K562 (cell line): ENCODE data around the gene SPON1. TPM values are rescaled to one million over a fixed set of nuclear protein-coding genes. Genes with fewer than 3 reads are reported as not detected.

Source experiments
- ATAC-seq: fragments of 200-7000 bp; cut with Tn5 transposase; 3 replicates; pipeline ENCODE4 v1.9.1; 2020; ENCODE audit warnings: moderate library complexity
- BruUV-seq: library from RNA; stranded (reverse); fragments of 400-500 nt; replicated peaks from 2 replicates; lab custom pipeline; 2021; lab: Mats Ljungman, UMichigan
- CTCF ChIA-PET: fragments of 300-600 bp; formaldehyde crosslinking; extraction: SDS; loops from one replicate; lab custom pipeline; 2021; ENCODE audit warnings: low intra/inter-chr PET ratio; lab: Yijun Ruan, JAX
- POLR2A ChIA-PET: fragments of 300-600, 350-650 bp; sonication (Branson Sonifier 250); formaldehyde crosslinking; extraction: SDS; loops from one replicate; lab custom pipeline; 2021; ENCODE audit warnings: antibody characterized with exemption, inconsistent platforms; lab: Yijun Ruan, JAX
- DNase-seq, 4 experiments: peaks; one replicate each; pipeline versions ENCODE4 v3.0.0 to v3.0.0-alpha.2; 2011 to 2018; ENCODE audit warnings: low spot score in 3 of 4, mixed read lengths in 3 of 4; ENCODE audit errors: extremely low read depth in 1 of 4
- FAIRE-seq: peaks from 2 replicates; lab custom pipeline; 2011; peaks lifted over from hg19 to GRCh38; lab: Jason Lieb, UNC
- H2AFZ ChIP-seq: 2 replicates; pipeline ENCODE4 v1.6.0; 2011; ENCODE audit warnings: low read depth, low read length, control low read depth, inconsistent platforms
- H3K27ac ChIP-seq: fragments of 200-600 bp; 3 replicates; pipeline ENCODE4 v1.8.0; 2011; ENCODE audit warnings: low read depth, mild to moderate bottlenecking, control low read depth, inconsistent platforms, low read length, moderate library complexity, mixed read lengths; ENCODE audit errors: extremely low read depth
- H3K27me3 ChIP-seq, 2 experiments: fragments of 300-600 bp in 1 of 2; 2 replicates in 1 of 2; 3 replicates in 1 of 2; pipeline versions ENCODE4 v1.6.0 to v1.8.0; 2011; ENCODE audit warnings: inconsistent platforms in 2 of 2, low read length in 2 of 2, mild to moderate bottlenecking in 1 of 2, mixed read lengths in 1 of 2, moderate library complexity in 1 of 2; ENCODE audit not compliant: control insufficient read depth in 2 of 2, insufficient read depth in 2 of 2
- H3K36me3 ChIP-seq: fragments of 300-600 bp; 3 replicates; pipeline ENCODE4 v1.8.0; 2011; ENCODE audit warnings: mild to moderate bottlenecking, low read length, inconsistent platforms; ENCODE audit not compliant: control insufficient read depth, insufficient read depth
- H3K4me1 ChIP-seq, 2 experiments: fragments of 200-600 bp in 1 of 2; replicated peaks in 1 of 2; 2 replicates in 1 of 2; 3 replicates in 1 of 2; pipeline versions ENCODE4 v1.5.1 to v1.8.0; 2011; ENCODE audit warnings: inconsistent platforms in 2 of 2, low read length in 2 of 2, mild to moderate bottlenecking in 1 of 2, mixed read lengths in 1 of 2, moderate library complexity in 1 of 2; ENCODE audit not compliant: control insufficient read depth in 2 of 2, insufficient read depth in 2 of 2
- H3K4me2 ChIP-seq: 2 replicates; pipeline ENCODE4 v1.6.1; 2011; ENCODE audit warnings: low read length, control low read depth, inconsistent platforms, mixed read lengths; ENCODE audit not compliant: insufficient read depth
- H3K4me3 ChIP-seq: fragments of 200-600 bp; sonication (generic), shearing (Covaris generic); 2 replicates; pipeline ENCODE4 v1.5.1; 2016; ENCODE audit warnings: control low read depth, inconsistent platforms
- H3K79me2 ChIP-seq: fragments of 200-600 bp; 3 replicates; pipeline ENCODE4 v1.8.0; 2011; ENCODE audit warnings: low read length, inconsistent platforms; ENCODE audit not compliant: control insufficient read depth, insufficient read depth
- H3K9ac ChIP-seq, 2 experiments: 2 replicates each; pipeline versions ENCODE4 v1.6.0 to v1.6.1; 2011; ENCODE audit warnings: low read depth in 2 of 2, low read length in 2 of 2, control low read depth in 1 of 2, inconsistent platforms in 1 of 2, mild to moderate bottlenecking in 1 of 2, mixed read lengths in 1 of 2; ENCODE audit not compliant: insufficient read depth in 1 of 2
- H3K9me1 ChIP-seq: one replicate; pipeline ENCODE4 v1.6.0; 2011; ENCODE audit warnings: inconsistent platforms, mild to moderate bottlenecking, low read length, moderate library complexity; ENCODE audit not compliant: control insufficient read depth, insufficient read depth
- H3K9me3 ChIP-seq: replicated peaks from 2 replicates; pipeline ENCODE4 v1.5.1; 2011; ENCODE audit warnings: low read depth, low read length, inconsistent platforms; ENCODE audit not compliant: control insufficient read depth, insufficient read depth
- H4K20me1 ChIP-seq: replicated peaks from 2 replicates; pipeline ENCODE4 v1.6.1; 2011; ENCODE audit warnings: low read length, inconsistent platforms, mixed read lengths; ENCODE audit not compliant: control insufficient read depth, insufficient read depth
- ETV5 ChIP-seq: sonication (generic); formaldehyde crosslinking; IDR thresholded peaks from 2 replicates; pipeline ENCODE4 v1.4.0; 2020; ENCODE audit warnings: low read depth, mild to moderate bottlenecking, missing genetic modification reagents
- MAFF ChIP-seq: IDR thresholded peaks from 2 replicates; pipeline ENCODE4 v1.6.1; 2012; ENCODE audit warnings: low read length, improper control_type of control experiment
- TGIF2 ChIP-seq: sonication (generic); formaldehyde crosslinking; IDR thresholded peaks from 2 replicates; pipeline ENCODE4 v1.8.1; 2022; ENCODE audit warnings: mild to moderate bottlenecking, missing genetic modification reagents, moderate library complexity
- U2AF2 ChIP-seq: fragments of 200-400 bp; formaldehyde crosslinking; optimal IDR thresholded peaks from 2 replicates; pipeline ENCODE3; 2017; ENCODE audit warnings: low read depth, mild to moderate bottlenecking, low read length
- ZKSCAN1 ChIP-seq: fragments of 150-350 bp; IDR thresholded peaks from 2 replicates; pipeline ENCODE4 v1.6.1; 2016; ENCODE audit warnings: low read depth, low read length
- ZNF24 ChIP-seq: fragments of 450-650 bp; IDR thresholded peaks from 2 replicates; pipeline ENCODE4 v1.6.1; 2016
- WGBS: fragments of 100-300 bp; shearing (Covaris generic); methylation state at CpG from one replicate; pipeline ENCODE4 v1.1.6; 2016; ENCODE audit warnings: low coverage, mixed read lengths; ENCODE audit not compliant: insufficient coverage; ENCODE audit errors: missing lambda C conversion rate; 5-methylcytosine and 5-hydroxymethylcytosine counted together
- in situ Hi-C: fragments of 300-500 bp; cut with MboI; formaldehyde crosslinking; loops from 4 replicates; pipeline ENCODE4 v1.15.0; 2018; ENCODE audit warnings: inconsistent platforms, mixed read lengths
- intact Hi-C: fragments of 100-400 bp; cut with micrococcal nuclease; formaldehyde crosslinking; loops from 2 replicates; pipeline ENCODE4 v1.14.2; 2022
- polyA plus RNA-seq, 8 experiments: library from polyadenylated mRNA; depleted of rRNA in 4 of 8; stranded (reverse) in 5 of 8; unstranded in 3 of 8; fragments of >200 nt; fragmentation: Nextera tagmentation in 2 of 8; fragmentation: Illumina TruSeq in 1 of 8; extraction: Ambion mirVana in 2 of 8; extraction: Trizol in 1 of 8; gene quantifications; 2 replicates each; pipeline versions ENCODE4 v1.2.1 to v1.2.3, GENCODE V29; 2011 to 2014; ENCODE audit warnings: inconsistent platforms in 1 of 8, missing spikeins in 1 of 8
- total RNA-seq, 7 experiments: library from RNA; depleted of rRNA in 6 of 7; stranded (reverse); fragments of >200 nt in 6 of 7; fragmentation: Illumina TruSeq in 2 of 7; extraction: Trizol in 2 of 7; gene quantifications; 2 replicates each; pipeline versions ENCODE4 v1.2.1 to v1.2.3, GENCODE V29; 2011 to 2021; ENCODE audit warnings: low replicate concordance in 1 of 7
- TF ChIP-seq, protein P1 (sequence below), 2 experiments: fragments of 450-650 bp in 1 of 2; sonication (generic) in 1 of 2; formaldehyde crosslinking in 1 of 2; IDR thresholded peaks in 1 of 2; conservative IDR thresholded peaks in 1 of 2; 2 replicates each; pipeline versions ENCODE4 v1.6.1 to v1.8.1; 2016 to 2023; ENCODE audit warnings: mild to moderate bottlenecking in 2 of 2, moderate library complexity in 2 of 2, inconsistent platforms in 1 of 2, missing genetic modification reagents in 1 of 2

The SPON1 gene
- total and polyA plus RNA-seq, 9 of the 15 experiments (the other 6 are each of a cell fraction or from before 2014, with no cell fraction given): 0.04 to 0.06 TPM; not detected in 7

DNA sequence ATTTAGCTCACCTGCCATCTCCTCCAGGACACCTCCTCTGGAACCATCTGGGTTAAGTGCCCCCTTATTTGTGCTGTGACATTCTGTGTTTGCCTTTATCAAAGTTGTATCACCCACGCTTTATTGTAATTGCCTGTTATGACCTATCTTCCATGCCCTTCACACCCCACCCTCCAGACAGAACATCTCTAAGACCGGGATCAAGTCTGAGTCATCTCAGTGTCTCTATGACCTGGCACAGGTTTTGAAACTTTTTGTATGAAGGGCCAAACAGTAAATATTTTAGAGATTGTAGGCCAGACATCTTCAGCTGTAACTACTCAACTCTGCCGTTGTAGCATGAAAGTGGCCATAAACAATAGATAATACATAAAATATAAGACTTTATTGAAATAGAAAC is 161.8 kb downstream of the SPON1 start (continued):
- TF ChIP-seq, protein P1, sequence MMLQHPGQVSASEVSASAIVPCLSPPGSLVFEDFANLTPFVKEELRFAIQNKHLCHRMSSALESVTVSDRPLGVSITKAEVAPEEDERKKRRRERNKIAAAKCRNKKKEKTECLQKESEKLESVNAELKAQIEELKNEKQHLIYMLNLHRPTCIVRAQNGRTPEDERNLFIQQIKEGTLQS (IDR thresholded peaks at IDR 0.05): no peak
- TF ChIP-seq, protein P1 (CRISPR knock-in tag; conservative IDR thresholded peaks at IDR 0.05): no peak
- TF ChIP-seq ETV5 (CRISPR knock-in tag): no peak
- TF ChIP-seq U2AF2: no peak
- TF ChIP-seq ZKSCAN1: no peak
- no peak for TF ChIP-seq MAFF

- ChIA-PET CTCF (no interaction called here), POLR2A (no interaction called here)
- H2AFZ ChIP-seq: no peak overlapping the region
- in situ Hi-C loops (no loop called here), intact Hi-C loops (no loop called here)
- FAIRE-seq (no peak), ATAC-seq (no peak), DNase-seq (no peak)
- no peak overlapping the region for H3K27ac ChIP-seq
- H3K27me3 ChIP-seq: no peaks in the 10 kb centered on the region
- no peaks in the 10 kb centered on the region for H3K36me3 ChIP-seq
- no peaks in the 10 kb centered on the region for H3K9me1 ChIP-seq
- H3K4me3 ChIP-seq: no peak overlapping the region
- H3K9me3 ChIP-seq: no peaks in the 10 kb centered on the region
- H4K20me1 ChIP-seq: no peaks in the 10 kb centered on the region
- no TSS peak for BruUV-seq
- no peaks in the 10 kb centered on the region for H3K79me2 ChIP-seq
- TF ChIP-seq TGIF2 (CRISPR knock-in tag): no peak
- no peak for TF ChIP-seq ZNF24
- 0% methylated on average over 3 of the region's 3 CpGs for WGBS
- no peak overlapping the region for H3K9ac ChIP-seq
- no peaks in the 10 kb centered on the region for H3K4me1 ChIP-seq
- no peak overlapping the region for H3K4me2 ChIP-seq
Observed at GRCh38 chr11:14124886-14125285, 162.4 kb downstream of the SPON1 start.
